Fibroblast of lung (primary cell): Measurements from ENCODE around the gene DOP1A.

Experiments used
- CTCF ChIP-seq, 2 donors: IDR thresholded peaks in 1 of 2; conservative IDR thresholded peaks in 1 of 2; 1 replicate in 1 of 2; 2 replicates in 1 of 2; pipeline ENCODE4 v1.5.1; 2011 to 2012; ENCODE audit warnings: low read length in 2 of 2, control low read depth in 1 of 2, inconsistent platforms in 1 of 2, low read depth in 1 of 2, mild to moderate bottlenecking in 1 of 2
- EZH2 ChIP-seq: IDR thresholded peaks from 2 replicates; pipeline ENCODE4 v1.5.1; 2012; ENCODE audit warnings: low read length, control low read depth, mild to moderate bottlenecking; ENCODE audit errors: missing control alignments

GRCh38 chr6:83185096-83185495 lies 117.6 kb downstream of the DOP1A start:
- TF ChIP-seq CTCF (conservative IDR thresholded peaks at IDR 0.05 in 1 of 2, IDR thresholded peaks at IDR 0.05 in 1 of 2; ENCODE audit: low read depth in 1 of 2, low read length in 2 of 2) = no peak
- no peak for TF ChIP-seq EZH2
